HL-60 (cell line): ENCODE measurements around the gene NNT.

Experiments used
- CTCF ChIP-seq: IDR thresholded peaks from one replicate; pipeline ENCODE4 v1.5.1; 2011; ENCODE audit warnings: low read length, control low read depth, inconsistent platforms; ENCODE audit not compliant: insufficient read depth
- GABPA ChIP-seq: IDR thresholded peaks from 2 replicates; pipeline ENCODE4 v1.6.1; 2012; ENCODE audit warnings: low read depth
- POLR2AphosphoS5 ChIP-seq: IDR thresholded peaks from 2 replicates; pipeline ENCODE4 v1.6.1; 2012; ENCODE audit warnings: low read depth
- REST ChIP-seq: IDR thresholded peaks from 2 replicates; pipeline ENCODE4 v1.6.1; 2012; ENCODE audit warnings: low read depth; ENCODE audit not compliant: insufficient replicate concordance
- SPI1 ChIP-seq: IDR thresholded peaks from 2 replicates; pipeline ENCODE4 v1.6.1; 2012; ENCODE audit warnings: low read depth, mild to moderate bottlenecking, borderline replicate concordance

- TF ChIP-seq CTCF (no peak), SPI1 (no peak; the same call in 1 of the 2 replicates), POLR2AphosphoS5 (no peak), GABPA (no peak), REST (no peak)
Measured at GRCh38 chr5:43730832-43731342, 127.9 kb downstream of the NNT start.
